ENCODE measurements around the gene CELSR2.

The CELSR2 gene

GRCh38 chr1:109248797-109249629 is at the start of gene CELSR2:
TSS of gene CELSR2 (plus strand) at chr1:109249539. CDS start at chr1:109250080, 541 bp downstream.
- Histone ChIP-seq H3K9me3 (ENCODE audit: control insufficient read depth in 1 of 2, low read length in 2 of 2) (no peaks in the 10 kb centered on the region), H3K4me3 (ENCODE audit: low read depth in 1 of 2, low read length in 2 of 2) (peak within 1 kb of the TSS; percentile 40 to 65), H3K9ac (ENCODE audit: low read depth in 1 of 2, low read length in 2 of 2) (peak within 1 kb of the TSS; percentile 32 to 39), H3K27me3 (ENCODE audit: control insufficient read depth in 1 of 2, insufficient read depth in 2 of 2, low read length in 2 of 2) (no peaks in the 10 kb centered on the region), H3K4me1 (ENCODE audit: control insufficient read depth in 1 of 2, insufficient read depth in 2 of 2, low read length in 2 of 2) (peaks cover 5 to 10% of the 10 kb centered on the region in 2 donors), H3K36me3 (ENCODE audit: control insufficient read depth in 1 of 2, insufficient read depth in 2 of 2, low read length in 2 of 2) (no peaks in the 10 kb centered on the region), H3K27ac (ENCODE audit: low read depth, low read length) (no peak within 1 kb of the TSS)

GRCh38 chr1:109199710-109200109 is 49.6 kb upstream of the CELSR2 start:
- Histone ChIP-seq H3K4me3 (ENCODE audit: low read depth in 1 of 2, low read length in 2 of 2) (no peak overlapping the region), H3K36me3 (ENCODE audit: control insufficient read depth in 1 of 2, insufficient read depth in 2 of 2, low read length in 2 of 2) (peaks cover 16 to 50% of the 10 kb centered on the region in 2 donors), H3K9me3 (ENCODE audit: control insufficient read depth in 1 of 2, low read length in 2 of 2) (no peaks in the 10 kb centered on the region), H3K27ac (ENCODE audit: low read depth, low read length) (no peak overlapping the region), H3K27me3 (ENCODE audit: control insufficient read depth in 1 of 2, insufficient read depth in 2 of 2, low read length in 2 of 2) (no peaks in the 10 kb centered on the region), H3K9ac (ENCODE audit: low read depth in 1 of 2, low read length in 2 of 2) (no peak overlapping the region), H3K4me1 (ENCODE audit: control insufficient read depth in 1 of 2, insufficient read depth in 2 of 2, low read length in 2 of 2) (peaks cover 0 to 5% of the 10 kb centered on the region in 2 donors)

- H3K27ac ChIP-seq (ENCODE audit: low read depth, low read length), result no peak overlapping the region
- no peak overlapping the region for H3K4me3 ChIP-seq (ENCODE audit: low read depth in 1 of 2, low read length in 2 of 2)
- no peaks in the 10 kb centered on the region for H3K9me3 ChIP-seq (ENCODE audit: control insufficient read depth in 1 of 2, low read length in 2 of 2)
- no peaks in the 10 kb centered on the region for H3K27me3 ChIP-seq (ENCODE audit: control insufficient read depth in 1 of 2, insufficient read depth in 2 of 2, low read length in 2 of 2)
- peaks cover 16 to 50% of the 10 kb centered on the region in 2 donors for H3K36me3 ChIP-seq (ENCODE audit: control insufficient read depth in 1 of 2, insufficient read depth in 2 of 2, low read length in 2 of 2)
- H3K4me1 ChIP-seq (ENCODE audit: control insufficient read depth in 1 of 2, insufficient read depth in 2 of 2, low read length in 2 of 2), result peaks cover 0 to 5% of the 10 kb centered on the region in 2 donors
- no peak overlapping the region for H3K9ac ChIP-seq (ENCODE audit: low read depth in 1 of 2, low read length in 2 of 2)
Observed at GRCh38 chr1:109201123-109201703, 48.1 kb upstream of the CELSR2 start.

- H3K9me3 ChIP-seq (ENCODE audit: control insufficient read depth in 1 of 2, low read length in 2 of 2), result no peaks in the 10 kb centered on the region
- H3K4me3 ChIP-seq (ENCODE audit: low read depth in 1 of 2, low read length in 2 of 2), result no peak overlapping the region
- no peak overlapping the region for H3K27ac ChIP-seq (ENCODE audit: low read depth, low read length)
- H3K4me1 ChIP-seq (ENCODE audit: control insufficient read depth in 1 of 2, insufficient read depth in 2 of 2, low read length in 2 of 2), result peaks cover 10 to 12% of the 10 kb centered on the region in 2 donors
- H3K9ac ChIP-seq (ENCODE audit: low read depth in 1 of 2, low read length in 2 of 2), result no peak overlapping the region
- H3K27me3 ChIP-seq (ENCODE audit: control insufficient read depth in 1 of 2, insufficient read depth in 2 of 2, low read length in 2 of 2), result no peaks in the 10 kb centered on the region
- peaks cover 6 to 29% of the 10 kb centered on the region in 2 donors for H3K36me3 ChIP-seq (ENCODE audit: control insufficient read depth in 1 of 2, insufficient read depth in 2 of 2, low read length in 2 of 2)
Observed at GRCh38 chr1:109204484-109204883, 44.9 kb upstream of the CELSR2 start.

GRCh38 chr1:109206339-109206738 is 43.0 kb upstream of the CELSR2 start:
- Histone ChIP-seq H3K36me3 (ENCODE audit: control insufficient read depth in 1 of 2, insufficient read depth in 2 of 2, low read length in 2 of 2) (peaks cover 6 to 11% of the 10 kb centered on the region in 2 donors), H3K27ac (ENCODE audit: low read depth, low read length) (no peak overlapping the region), H3K4me3 (ENCODE audit: low read depth in 1 of 2, low read length in 2 of 2) (no peak overlapping the region), H3K9me3 (ENCODE audit: control insufficient read depth in 1 of 2, low read length in 2 of 2) (no peaks in the 10 kb centered on the region), H3K27me3 (ENCODE audit: control insufficient read depth in 1 of 2, insufficient read depth in 2 of 2, low read length in 2 of 2) (no peaks in the 10 kb centered on the region), H3K4me1 (ENCODE audit: control insufficient read depth in 1 of 2, insufficient read depth in 2 of 2, low read length in 2 of 2) (peaks cover 14 to 15% of the 10 kb centered on the region in 2 donors), H3K9ac (ENCODE audit: low read depth in 1 of 2, low read length in 2 of 2) (no peak overlapping the region)

GRCh38 chr1:109207467-109208103 is 41.8 kb upstream of the CELSR2 start:
- Histone ChIP-seq H3K27me3 (ENCODE audit: control insufficient read depth in 1 of 2, insufficient read depth in 2 of 2, low read length in 2 of 2) (no peaks in the 10 kb centered on the region), H3K4me1 (ENCODE audit: control insufficient read depth in 1 of 2, insufficient read depth in 2 of 2, low read length in 2 of 2) (peaks cover 14 to 15% of the 10 kb centered on the region in 2 donors), H3K9me3 (ENCODE audit: control insufficient read depth in 1 of 2, low read length in 2 of 2) (no peaks in the 10 kb centered on the region), H3K9ac (ENCODE audit: low read depth in 1 of 2, low read length in 2 of 2) (no peak overlapping the region), H3K27ac (ENCODE audit: low read depth, low read length) (no peak overlapping the region), H3K4me3 (ENCODE audit: low read depth in 1 of 2, low read length in 2 of 2) (no peak overlapping the region), H3K36me3 (ENCODE audit: control insufficient read depth in 1 of 2, insufficient read depth in 2 of 2, low read length in 2 of 2) (peaks cover 6 to 7% of the 10 kb centered on the region in 2 donors)

- Histone ChIP-seq H3K9me3 (ENCODE audit: control insufficient read depth in 1 of 2, low read length in 2 of 2) (no peaks in the 10 kb centered on the region), H3K36me3 (ENCODE audit: control insufficient read depth in 1 of 2, insufficient read depth in 2 of 2, low read length in 2 of 2) (peaks cover under 1 to 6% of the 10 kb centered on the region in 2 donors)
Observed at GRCh38 chr1:109208394-109208793, 40.9 kb upstream of the CELSR2 start.

GRCh38 chr1:109208836-109209463 is 40.4 kb upstream of the CELSR2 start:
- H3K27ac ChIP-seq (ENCODE audit: low read depth, low read length), result no peak overlapping the region
- peak overlapping the region; percentile 36 to 64 for H3K4me3 ChIP-seq (ENCODE audit: low read depth in 1 of 2, low read length in 2 of 2)
- H3K4me1 ChIP-seq (ENCODE audit: control insufficient read depth in 1 of 2, insufficient read depth in 2 of 2, low read length in 2 of 2), result peaks cover 14 to 19% of the 10 kb centered on the region in 2 donors
- peak overlapping the region; percentile 20 to 31 for H3K9ac ChIP-seq (ENCODE audit: low read depth in 1 of 2, low read length in 2 of 2)
- H3K36me3 ChIP-seq (ENCODE audit: control insufficient read depth in 1 of 2, insufficient read depth in 2 of 2, low read length in 2 of 2), result peaks cover 0 to 6% of the 10 kb centered on the region in 2 donors
- no peaks in the 10 kb centered on the region for H3K9me3 ChIP-seq (ENCODE audit: control insufficient read depth in 1 of 2, low read length in 2 of 2)
- no peaks in the 10 kb centered on the region for H3K27me3 ChIP-seq (ENCODE audit: control insufficient read depth in 1 of 2, insufficient read depth in 2 of 2, low read length in 2 of 2)

More at GRCh38 chr1:109208394-109208793, 40.9 kb upstream of the CELSR2 start:
- Histone ChIP-seq H3K9ac (ENCODE audit: low read depth in 1 of 2, low read length in 2 of 2) (peak overlapping the region in 1 of 2 donors; percentile 5), H3K4me1 (ENCODE audit: control insufficient read depth in 1 of 2, insufficient read depth in 2 of 2, low read length in 2 of 2) (peaks cover 14 to 18% of the 10 kb centered on the region in 2 donors), H3K27me3 (ENCODE audit: control insufficient read depth in 1 of 2, insufficient read depth in 2 of 2, low read length in 2 of 2) (no peaks in the 10 kb centered on the region), H3K4me3 (ENCODE audit: low read depth in 1 of 2, low read length in 2 of 2) (peak overlapping the region; percentile 36 to 64), H3K27ac (ENCODE audit: low read depth, low read length) (no peak overlapping the region)

- Histone ChIP-seq H3K9ac (ENCODE audit: low read depth in 1 of 2, low read length in 2 of 2) (no peak overlapping the region), H3K4me3 (ENCODE audit: low read depth in 1 of 2, low read length in 2 of 2) (no peak overlapping the region), H3K27me3 (ENCODE audit: control insufficient read depth in 1 of 2, insufficient read depth in 2 of 2, low read length in 2 of 2) (no peaks in the 10 kb centered on the region), H3K27ac (ENCODE audit: low read depth, low read length) (no peak overlapping the region), H3K36me3 (ENCODE audit: control insufficient read depth in 1 of 2, insufficient read depth in 2 of 2, low read length in 2 of 2) (no peaks in the 10 kb centered on the region), H3K4me1 (ENCODE audit: control insufficient read depth in 1 of 2, insufficient read depth in 2 of 2, low read length in 2 of 2) (peaks cover 16 to 25% of the 10 kb centered on the region in 2 donors), H3K9me3 (ENCODE audit: control insufficient read depth in 1 of 2, low read length in 2 of 2) (no peaks in the 10 kb centered on the region)
Observed at GRCh38 chr1:109210058-109210457, 39.3 kb upstream of the CELSR2 start.
